HepG2 (cell line): Measurements from ENCODE around the gene IMPDH1. TPM values are rescaled to one million over a fixed set of nuclear protein-coding genes. Genes with fewer than 3 reads are reported as not detected.

Source experiments
- HNRNPUL1 ChIP-seq: fragments of 200-400 bp; formaldehyde crosslinking; IDR thresholded peaks from 2 replicates; pipeline ENCODE4 v1.6.1; 2017; ENCODE audit warnings: low read depth, mild to moderate bottlenecking, low read length, moderate library complexity
- KDM4B ChIP-seq: sonication (generic); formaldehyde crosslinking; IDR thresholded peaks from 2 replicates; pipeline ENCODE4 v1.4.0; 2020; ENCODE audit warnings: missing genetic modification reagents
- PAX8 ChIP-seq: sonication (generic); formaldehyde crosslinking; IDR thresholded peaks from 2 replicates; pipeline ENCODE4 v1.8.0; 2022; ENCODE audit warnings: mild to moderate bottlenecking, missing genetic modification reagents, borderline replicate concordance
- PRMT3 ChIP-seq: sonication (generic); formaldehyde crosslinking; IDR thresholded peaks from 2 replicates; pipeline ENCODE4 v1.8.1; 2022; ENCODE audit warnings: low read depth, mild to moderate bottlenecking, moderate library complexity, missing genetic modification reagents, borderline replicate concordance
- PTBP1 ChIP-seq: fragments of 200-400 bp; formaldehyde crosslinking; IDR thresholded peaks from 2 replicates; pipeline ENCODE4 v1.6.1; 2018; ENCODE audit warnings: low read length, low read depth; ENCODE audit not compliant: poor library complexity, severe bottlenecking
- SOX5 ChIP-seq: IDR thresholded peaks from 2 replicates; pipeline ENCODE4 v1.6.1; 2016; ENCODE audit warnings: borderline replicate concordance
- ZNF296 ChIP-seq: sonication (generic); formaldehyde crosslinking; conservative IDR thresholded peaks from 2 replicates; pipeline ENCODE4 v1.5.0; 2020; ENCODE audit warnings: mild to moderate bottlenecking, missing genetic modification reagents
- ZNF350 ChIP-seq: sonication (generic); formaldehyde crosslinking; IDR thresholded peaks from 2 replicates; pipeline ENCODE4 v1.4.0; 2020; ENCODE audit warnings: mild to moderate bottlenecking, low read depth, missing genetic modification reagents, borderline replicate concordance
- ZNF549 ChIP-seq: sonication (generic); formaldehyde crosslinking; IDR thresholded peaks from 2 replicates; pipeline ENCODE4 v1.5.0; 2020; ENCODE audit warnings: missing genetic modification reagents
- ZNF766 ChIP-seq: sonication (generic); formaldehyde crosslinking; IDR thresholded peaks from 2 replicates; pipeline ENCODE4 v1.5.0; 2020; ENCODE audit warnings: missing genetic modification reagents, borderline replicate concordance
- polyA plus RNA-seq, 8 experiments: library from polyadenylated mRNA; depleted of rRNA in 3 of 8; stranded (reverse) in 7 of 8; unstranded in 1 of 8; fragments of >200 nt; fragmentation: Illumina TruSeq in 4 of 8; extraction: Trizol in 4 of 8; gene quantifications; 2 replicates each; pipeline versions ENCODE4 v1.2.1 to v1.2.3, GENCODE V29; 2011 to 2016; ENCODE audit warnings: low read depth in 4 of 8, missing spikeins in 1 of 8, mixed read lengths in 1 of 8; ENCODE audit not compliant: insufficient read depth in 1 of 8
- total RNA-seq, 5 experiments: library from RNA; depleted of rRNA; stranded (reverse); fragments of >200 nt; fragmentation: Illumina TruSeq; extraction: Trizol; gene quantifications; 2 replicates each; pipeline ENCODE4 v1.2.3, GENCODE V29; 2016; ENCODE audit warnings: low read depth in 1 of 5
- TF ChIP-seq, protein P1 (sequence below): IDR thresholded peaks from 2 replicates; pipeline ENCODE4 v1.6.1; 2016; ENCODE audit warnings: low read depth
- TF ChIP-seq, protein P2 (sequence below): sonication (generic); formaldehyde crosslinking; IDR thresholded peaks from 2 replicates; pipeline ENCODE4 v1.4.0; 2020; ENCODE audit warnings: missing genetic modification reagents
- TF ChIP-seq, protein P3 (sequence below): sonication (generic); formaldehyde crosslinking; IDR thresholded peaks from 2 replicates; pipeline ENCODE4 v1.5.0; 2020; ENCODE audit warnings: mild to moderate bottlenecking, missing genetic modification reagents, borderline replicate concordance
- TF ChIP-seq, protein P4 (sequence below): sonication (generic); formaldehyde crosslinking; IDR thresholded peaks from 2 replicates; pipeline ENCODE4 v1.4.0; 2020; ENCODE audit warnings: mild to moderate bottlenecking, missing genetic modification reagents

The IMPDH1 gene
- total and polyA plus RNA-seq, 2 of the 13 experiments (the other 11 are each of a cell fraction or from before 2014, with no cell fraction given), result 22.8 to 34.0 TPM

DNA sequence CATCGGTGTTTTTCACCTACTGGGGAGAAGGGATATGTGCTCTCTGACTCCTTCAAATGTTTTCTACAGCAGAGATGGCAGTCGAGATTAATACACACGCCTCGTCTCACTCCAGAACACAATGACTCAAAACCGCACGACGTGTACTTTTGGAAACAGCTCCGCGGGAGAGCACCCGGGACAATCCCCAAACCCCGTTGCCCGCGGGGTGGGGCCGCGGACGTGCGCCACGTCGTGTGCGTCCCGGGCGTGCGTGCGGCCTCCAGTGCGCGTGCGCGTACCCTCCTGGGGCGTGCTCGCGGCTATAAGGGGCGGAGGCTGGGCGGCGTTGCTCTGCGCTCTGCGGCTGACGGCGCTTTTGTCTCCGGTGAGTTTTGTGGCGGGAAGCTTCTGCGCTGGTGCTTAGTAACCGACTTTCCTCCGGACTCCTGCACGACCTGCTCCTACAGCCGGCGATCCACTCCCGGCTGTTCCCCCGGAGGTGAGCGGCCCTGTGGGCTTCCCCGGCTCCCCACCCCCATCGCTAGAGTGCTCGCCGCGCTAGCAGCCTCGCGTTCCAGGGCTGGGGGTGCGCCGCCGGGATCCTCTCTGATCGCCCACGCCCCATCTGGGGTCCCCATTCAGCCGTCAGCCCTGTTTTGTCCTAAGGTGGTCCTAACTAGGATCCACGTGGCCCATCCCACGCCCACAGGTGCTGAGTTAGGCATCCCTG lies 45.9 kb upstream of the IMPDH1 start, which contains the start of gene HILPDA (continued):
- TF ChIP-seq, protein P1, sequence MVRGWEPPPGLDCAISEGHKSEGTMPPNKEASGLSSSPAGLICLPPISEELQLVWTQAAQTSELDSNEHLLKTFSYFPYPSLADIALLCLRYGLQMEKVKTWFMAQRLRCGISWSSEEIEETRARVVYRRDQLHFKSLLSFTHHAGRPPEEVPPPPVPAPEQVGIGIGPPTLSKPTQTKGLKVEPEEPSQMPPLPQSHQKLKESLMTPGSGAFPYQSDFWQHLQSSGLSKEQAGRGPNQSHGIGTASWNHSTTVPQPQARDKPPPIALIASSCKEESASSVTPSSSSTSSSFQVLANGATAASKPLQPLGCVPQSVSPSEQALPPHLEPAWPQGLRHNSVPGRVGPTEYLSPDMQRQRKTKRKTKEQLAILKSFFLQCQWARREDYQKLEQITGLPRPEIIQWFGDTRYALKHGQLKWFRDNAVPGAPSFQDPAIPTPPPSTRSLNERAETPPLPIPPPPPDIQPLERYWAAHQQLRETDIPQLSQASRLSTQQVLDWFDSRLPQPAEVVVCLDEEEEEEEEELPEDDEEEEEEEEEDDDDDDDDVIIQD, result no peak; the same call in 1 of the 2 replicates
- TF ChIP-seq, protein P2, sequence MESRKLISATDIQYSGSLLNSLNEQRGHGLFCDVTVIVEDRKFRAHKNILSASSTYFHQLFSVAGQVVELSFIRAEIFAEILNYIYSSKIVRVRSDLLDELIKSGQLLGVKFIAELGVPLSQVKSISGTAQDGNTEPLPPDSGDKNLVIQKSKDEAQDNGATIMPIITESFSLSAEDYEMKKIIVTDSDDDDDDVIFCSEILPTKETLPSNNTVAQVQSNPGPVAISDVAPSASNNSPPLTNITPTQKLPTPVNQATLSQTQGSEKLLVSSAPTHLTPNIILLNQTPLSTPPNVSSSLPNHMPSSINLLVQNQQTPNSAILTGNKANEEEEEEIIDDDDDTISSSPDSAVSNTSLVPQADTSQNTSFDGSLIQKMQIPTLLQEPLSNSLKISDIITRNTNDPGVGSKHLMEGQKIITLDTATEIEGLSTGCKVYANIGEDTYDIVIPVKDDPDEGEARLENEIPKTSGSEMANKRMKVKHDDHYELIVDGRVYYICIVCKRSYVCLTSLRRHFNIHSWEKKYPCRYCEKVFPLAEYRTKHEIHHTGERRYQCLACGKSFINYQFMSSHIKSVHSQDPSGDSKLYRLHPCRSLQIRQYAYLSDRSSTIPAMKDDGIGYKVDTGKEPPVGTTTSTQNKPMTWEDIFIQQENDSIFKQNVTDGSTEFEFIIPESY (CRISPR knock-in tag), result no peak
- TF ChIP-seq KDM4B, result no peak
- no peak for TF ChIP-seq PAX8
- peak; percentile 38; the same call in 1 of the 2 replicates for TF ChIP-seq ZNF296 (CRISPR knock-in tag)
- TF ChIP-seq HNRNPUL1, result no peak
- TF ChIP-seq, protein P3, sequence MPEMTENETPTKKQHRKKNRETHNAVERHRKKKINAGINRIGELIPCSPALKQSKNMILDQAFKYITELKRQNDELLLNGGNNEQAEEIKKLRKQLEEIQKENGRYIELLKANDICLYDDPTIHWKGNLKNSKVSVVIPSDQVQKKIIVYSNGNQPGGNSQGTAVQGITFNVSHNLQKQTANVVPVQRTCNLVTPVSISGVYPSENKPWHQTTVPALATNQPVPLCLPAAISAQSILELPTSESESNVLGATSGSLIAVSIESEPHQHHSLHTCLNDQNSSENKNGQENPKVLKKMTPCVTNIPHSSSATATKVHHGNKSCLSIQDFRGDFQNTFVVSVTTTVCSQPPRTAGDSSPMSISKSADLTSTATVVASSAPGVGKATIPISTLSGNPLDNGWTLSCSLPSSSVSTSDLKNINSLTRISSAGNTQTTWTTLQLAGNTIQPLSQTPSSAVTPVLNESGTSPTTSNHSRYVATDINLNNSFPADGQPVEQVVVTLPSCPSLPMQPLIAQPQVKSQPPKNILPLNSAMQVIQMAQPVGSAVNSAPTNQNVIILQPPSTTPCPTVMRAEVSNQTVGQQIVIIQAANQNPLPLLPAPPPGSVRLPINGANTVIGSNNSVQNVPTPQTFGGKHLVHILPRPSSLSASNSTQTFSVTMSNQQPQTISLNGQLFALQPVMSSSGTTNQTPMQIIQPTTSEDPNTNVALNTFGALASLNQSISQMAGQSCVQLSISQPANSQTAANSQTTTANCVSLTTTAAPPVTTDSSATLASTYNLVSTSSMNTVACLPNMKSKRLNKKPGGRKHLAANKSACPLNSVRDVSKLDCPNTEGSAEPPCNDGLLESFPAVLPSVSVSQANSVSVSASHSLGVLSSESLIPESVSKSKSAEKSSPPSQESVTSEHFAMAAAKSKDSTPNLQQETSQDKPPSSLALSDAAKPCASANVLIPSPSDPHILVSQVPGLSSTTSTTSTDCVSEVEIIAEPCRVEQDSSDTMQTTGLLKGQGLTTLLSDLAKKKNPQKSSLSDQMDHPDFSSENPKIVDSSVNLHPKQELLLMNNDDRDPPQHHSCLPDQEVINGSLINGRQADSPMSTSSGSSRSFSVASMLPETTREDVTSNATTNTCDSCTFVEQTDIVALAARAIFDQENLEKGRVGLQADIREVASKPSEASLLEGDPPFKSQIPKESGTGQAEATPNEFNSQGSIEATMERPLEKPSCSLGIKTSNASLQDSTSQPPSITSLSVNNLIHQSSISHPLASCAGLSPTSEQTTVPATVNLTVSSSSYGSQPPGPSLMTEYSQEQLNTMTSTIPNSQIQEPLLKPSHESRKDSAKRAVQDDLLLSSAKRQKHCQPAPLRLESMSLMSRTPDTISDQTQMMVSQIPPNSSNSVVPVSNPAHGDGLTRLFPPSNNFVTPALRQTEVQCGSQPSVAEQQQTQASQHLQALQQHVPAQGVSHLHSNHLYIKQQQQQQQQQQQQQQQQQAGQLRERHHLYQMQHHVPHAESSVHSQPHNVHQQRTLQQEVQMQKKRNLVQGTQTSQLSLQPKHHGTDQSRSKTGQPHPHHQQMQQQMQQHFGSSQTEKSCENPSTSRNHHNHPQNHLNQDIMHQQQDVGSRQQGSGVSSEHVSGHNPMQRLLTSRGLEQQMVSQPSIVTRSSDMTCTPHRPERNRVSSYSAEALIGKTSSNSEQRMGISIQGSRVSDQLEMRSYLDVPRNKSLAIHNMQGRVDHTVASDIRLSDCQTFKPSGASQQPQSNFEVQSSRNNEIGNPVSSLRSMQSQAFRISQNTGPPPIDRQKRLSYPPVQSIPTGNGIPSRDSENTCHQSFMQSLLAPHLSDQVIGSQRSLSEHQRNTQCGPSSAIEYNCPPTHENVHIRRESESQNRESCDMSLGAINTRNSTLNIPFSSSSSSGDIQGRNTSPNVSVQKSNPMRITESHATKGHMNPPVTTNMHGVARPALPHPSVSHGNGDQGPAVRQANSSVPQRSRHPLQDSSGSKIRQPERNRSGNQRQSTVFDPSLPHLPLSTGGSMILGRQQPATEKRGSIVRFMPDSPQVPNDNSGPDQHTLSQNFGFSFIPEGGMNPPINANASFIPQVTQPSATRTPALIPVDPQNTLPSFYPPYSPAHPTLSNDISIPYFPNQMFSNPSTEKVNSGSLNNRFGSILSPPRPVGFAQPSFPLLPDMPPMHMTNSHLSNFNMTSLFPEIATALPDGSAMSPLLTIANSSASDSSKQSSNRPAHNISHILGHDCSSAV, result no peak
- TF ChIP-seq ZNF766, result peak; percentile 40; the same call in 1 of the 2 replicates
- TF ChIP-seq ZNF549 (CRISPR knock-in tag), result no peak
- TF ChIP-seq SOX5 (CRISPR knock-in tag), result peak; percentile 59
- TF ChIP-seq PTBP1, result no peak
- peak; percentile 56; the same call in 1 of the 2 replicates for TF ChIP-seq ZNF350 (CRISPR knock-in tag)
- TF ChIP-seq PRMT3, result no peak
- TF ChIP-seq, protein P4, sequence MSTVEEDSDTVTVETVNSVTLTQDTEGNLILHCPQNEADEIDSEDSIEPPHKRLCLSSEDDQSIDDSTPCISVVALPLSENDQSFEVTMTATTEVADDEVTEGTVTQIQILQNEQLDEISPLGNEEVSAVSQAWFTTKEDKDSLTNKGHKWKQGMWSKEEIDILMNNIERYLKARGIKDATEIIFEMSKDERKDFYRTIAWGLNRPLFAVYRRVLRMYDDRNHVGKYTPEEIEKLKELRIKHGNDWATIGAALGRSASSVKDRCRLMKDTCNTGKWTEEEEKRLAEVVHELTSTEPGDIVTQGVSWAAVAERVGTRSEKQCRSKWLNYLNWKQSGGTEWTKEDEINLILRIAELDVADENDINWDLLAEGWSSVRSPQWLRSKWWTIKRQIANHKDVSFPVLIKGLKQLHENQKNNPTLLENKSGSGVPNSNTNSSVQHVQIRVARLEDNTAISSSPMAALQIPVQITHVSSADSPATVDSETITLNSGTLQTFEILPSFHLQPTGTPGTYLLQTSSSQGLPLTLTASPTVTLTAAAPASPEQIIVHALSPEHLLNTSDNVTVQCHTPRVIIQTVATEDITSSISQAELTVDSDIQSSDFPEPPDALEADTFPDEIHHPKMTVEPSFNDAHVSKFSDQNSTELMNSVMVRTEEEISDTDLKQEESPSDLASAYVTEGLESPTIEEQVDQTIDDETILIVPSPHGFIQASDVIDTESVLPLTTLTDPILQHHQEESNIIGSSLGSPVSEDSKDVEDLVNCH (CRISPR knock-in tag), result no peak
